HepG2 (cell line): ENCODE data around the gene NCDN. TPM values are rescaled to one million over a fixed set of nuclear protein-coding genes. Genes with fewer than 3 reads are reported as not detected.

ENCODE experiments used
- HOXA3 ChIP-seq: sonication (generic); formaldehyde crosslinking; IDR thresholded peaks from 2 replicates; pipeline ENCODE4 v1.5.0; 2020; ENCODE audit warnings: missing genetic modification reagents
- HOXA7 ChIP-seq: sonication (generic); formaldehyde crosslinking; IDR thresholded peaks from 2 replicates; pipeline ENCODE4 v1.8.1; 2022; ENCODE audit warnings: mild to moderate bottlenecking, missing genetic modification reagents, moderate library complexity
- NCOA2 ChIP-seq: sonication (generic); formaldehyde crosslinking; IDR thresholded peaks from 2 replicates; pipeline ENCODE4 v1.8.0; 2022; ENCODE audit warnings: inconsistent platforms
- SIN3A ChIP-seq: IDR thresholded peaks from 2 replicates; pipeline ENCODE4 v1.6.1; 2011; ENCODE audit warnings: low read depth, mild to moderate bottlenecking, control low read depth, low read length, borderline replicate concordance
- TBL1XR1 ChIP-seq: fragments of 150-350 bp; IDR thresholded peaks from 2 replicates; pipeline ENCODE4 v1.6.1; 2014; ENCODE audit warnings: borderline replicate concordance, low read length; ENCODE audit not compliant: partially characterized antibody
- TMF1 ChIP-seq: sonication (generic); formaldehyde crosslinking; IDR thresholded peaks from 2 replicates; pipeline ENCODE4 v1.8.1; 2022; ENCODE audit warnings: low read depth, missing genetic modification reagents
- ZNF709 ChIP-seq: sonication (generic); formaldehyde crosslinking; IDR thresholded peaks from 2 replicates; pipeline ENCODE4 v1.5.0; 2020; ENCODE audit warnings: mild to moderate bottlenecking, missing genetic modification reagents
- ZNF883 ChIP-seq: sonication (generic); formaldehyde crosslinking; IDR thresholded peaks from 2 replicates; pipeline ENCODE4 v1.5.1; 2020; ENCODE audit warnings: mild to moderate bottlenecking, missing genetic modification reagents; ENCODE audit errors: not compliant biosample characterization
- ZSCAN21 ChIP-seq: sonication (generic); formaldehyde crosslinking; IDR thresholded peaks from 2 replicates; pipeline ENCODE4 v1.8.0; 2022; ENCODE audit warnings: mild to moderate bottlenecking, missing genetic modification reagents, moderate library complexity, borderline replicate concordance
- polyA plus RNA-seq, 8 experiments: library from polyadenylated mRNA; depleted of rRNA in 3 of 8; stranded (reverse) in 7 of 8; unstranded in 1 of 8; fragments of >200 nt; fragmentation: Illumina TruSeq in 4 of 8; extraction: Trizol in 4 of 8; gene quantifications; 2 replicates each; pipeline versions ENCODE4 v1.2.1 to v1.2.3, GENCODE V29; 2011 to 2016; ENCODE audit warnings: low read depth in 4 of 8, missing spikeins in 1 of 8, mixed read lengths in 1 of 8; ENCODE audit not compliant: insufficient read depth in 1 of 8
- total RNA-seq, 5 experiments: library from RNA; depleted of rRNA; stranded (reverse); fragments of >200 nt; fragmentation: Illumina TruSeq; extraction: Trizol; gene quantifications; 2 replicates each; pipeline ENCODE4 v1.2.3, GENCODE V29; 2016; ENCODE audit warnings: low read depth in 1 of 5
- TF ChIP-seq, protein P1 (sequence below): sonication (generic); formaldehyde crosslinking; IDR thresholded peaks from 2 replicates; pipeline ENCODE4 v1.5.1; 2020; ENCODE audit warnings: mild to moderate bottlenecking, missing genetic modification reagents
- TF ChIP-seq, protein P2 (sequence below): sonication (generic); formaldehyde crosslinking; IDR thresholded peaks from 2 replicates; pipeline ENCODE4 v1.4.0; 2020; ENCODE audit warnings: mild to moderate bottlenecking, missing genetic modification reagents
- TF ChIP-seq, protein P3 (sequence below): sonication (generic); formaldehyde crosslinking; IDR thresholded peaks from 2 replicates; pipeline ENCODE4; 2020; ENCODE audit warnings: missing genetic modification reagents, mild to moderate bottlenecking, borderline replicate concordance
- TF ChIP-seq, protein P4 (sequence below): sonication (generic); formaldehyde crosslinking; IDR thresholded peaks from 2 replicates; pipeline ENCODE4 v1.5.0; 2020; ENCODE audit warnings: mild to moderate bottlenecking, missing genetic modification reagents
- TF ChIP-seq, protein P5 (sequence below): sonication (generic); formaldehyde crosslinking; IDR thresholded peaks from 2 replicates; pipeline ENCODE4 v1.4.0; 2020; ENCODE audit warnings: missing genetic modification reagents, borderline replicate concordance

The NCDN gene
- total and polyA plus RNA-seq, 2 of the 13 experiments (the other 11 are each of a cell fraction or from before 2014, with no cell fraction given): 6.6 to 9.3 TPM

DNA sequence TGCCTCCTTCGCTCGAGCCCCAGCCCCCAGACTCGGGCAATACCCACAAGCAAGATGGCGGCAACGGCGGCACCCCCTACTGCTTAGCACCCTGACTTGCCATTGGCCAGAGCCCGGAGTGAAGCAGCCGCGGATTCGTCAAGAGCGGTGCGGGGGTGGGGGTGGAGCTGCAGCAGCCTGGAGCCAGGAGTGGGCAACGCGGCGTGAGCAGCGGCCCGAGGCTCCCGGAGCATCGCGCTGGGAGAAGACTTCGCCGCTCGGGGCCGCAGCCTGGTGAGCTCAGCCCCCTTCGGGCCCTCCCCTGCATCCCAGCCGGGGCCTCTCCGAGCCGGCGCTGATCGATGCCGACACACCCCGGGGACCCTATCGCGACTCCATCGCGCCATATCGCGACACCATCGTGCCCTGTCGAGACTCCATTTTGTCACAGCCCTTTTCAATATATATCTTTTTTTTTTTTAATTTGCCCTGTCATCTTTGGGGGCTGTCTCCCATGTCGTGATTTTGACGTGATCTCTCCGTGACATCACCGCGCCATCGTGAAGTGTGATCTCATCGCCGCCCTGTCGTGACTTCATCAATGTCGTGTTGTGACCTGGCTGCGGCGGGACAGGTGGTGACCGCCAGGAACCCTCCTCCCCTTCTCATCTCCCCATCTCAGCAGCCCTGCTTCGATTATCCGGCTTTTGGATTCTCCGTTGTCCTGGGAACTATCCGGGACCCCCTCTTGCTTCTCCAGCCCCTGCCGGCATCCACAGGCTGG is at the start of gene NCDN (continued):
- TF ChIP-seq HOXA3: peak; percentile 97
- TF ChIP-seq NCOA2 (CRISPR knock-in tag): no peak; the same call in 1 of the 2 replicates
- TF ChIP-seq ZNF709 (CRISPR knock-in tag): peak; percentile 79; the same call in 1 of the 2 replicates
- no peak for TF ChIP-seq HOXA7 (CRISPR knock-in tag)
- peak; percentile 59; the same call in 1 of the 2 replicates for TF ChIP-seq ZSCAN21 (CRISPR knock-in tag)
- TF ChIP-seq TBL1XR1: no peak
- peak; percentile 21; the same call in 1 of the 2 replicates for TF ChIP-seq TMF1
- TF ChIP-seq, protein P1, sequence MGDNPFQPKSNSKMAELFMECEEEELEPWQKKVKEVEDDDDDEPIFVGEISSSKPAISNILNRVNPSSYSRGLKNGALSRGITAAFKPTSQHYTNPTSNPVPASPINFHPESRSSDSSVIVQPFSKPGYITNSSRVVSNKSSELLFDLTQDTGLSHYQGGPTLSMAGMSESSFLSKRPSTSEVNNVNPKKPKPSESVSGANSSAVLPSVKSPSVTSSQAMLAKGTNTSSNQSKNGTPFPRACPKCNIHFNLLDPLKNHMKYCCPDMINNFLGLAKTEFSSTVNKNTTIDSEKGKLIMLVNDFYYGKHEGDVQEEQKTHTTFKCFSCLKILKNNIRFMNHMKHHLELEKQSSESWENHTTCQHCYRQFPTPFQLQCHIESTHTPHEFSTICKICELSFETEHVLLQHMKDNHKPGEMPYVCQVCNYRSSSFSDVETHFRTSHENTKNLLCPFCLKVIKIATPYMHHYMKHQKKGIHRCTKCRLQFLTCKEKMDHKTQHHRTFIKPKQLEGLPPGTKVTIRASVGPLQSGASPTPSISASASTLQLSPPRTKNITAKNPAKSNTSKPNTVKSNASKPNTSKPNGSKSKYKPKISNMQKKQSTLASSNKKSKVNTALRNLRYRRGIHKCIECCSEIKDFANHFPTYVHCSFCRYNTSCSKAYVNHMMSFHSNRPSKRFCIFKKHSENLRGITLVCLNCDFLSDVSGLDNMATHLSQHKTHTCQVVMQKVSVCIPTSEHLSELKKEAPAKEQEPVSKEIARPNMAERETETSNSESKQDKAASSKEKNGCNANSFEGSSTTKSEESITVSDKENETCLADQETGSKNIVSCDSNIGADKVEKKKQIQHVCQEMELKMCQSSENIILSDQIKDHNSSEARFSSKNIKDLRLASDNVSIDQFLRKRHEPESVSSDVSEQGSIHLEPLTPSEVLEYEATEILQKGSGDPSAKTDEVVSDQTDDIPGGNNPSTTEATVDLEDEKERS (CRISPR knock-in tag): peak; percentile 64; the same call in 1 of the 2 replicates
- TF ChIP-seq, protein P2, sequence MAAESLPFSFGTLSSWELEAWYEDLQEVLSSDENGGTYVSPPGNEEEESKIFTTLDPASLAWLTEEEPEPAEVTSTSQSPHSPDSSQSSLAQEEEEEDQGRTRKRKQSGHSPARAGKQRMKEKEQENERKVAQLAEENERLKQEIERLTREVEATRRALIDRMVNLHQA (CRISPR knock-in tag): no peak
- TF ChIP-seq, protein P3, sequence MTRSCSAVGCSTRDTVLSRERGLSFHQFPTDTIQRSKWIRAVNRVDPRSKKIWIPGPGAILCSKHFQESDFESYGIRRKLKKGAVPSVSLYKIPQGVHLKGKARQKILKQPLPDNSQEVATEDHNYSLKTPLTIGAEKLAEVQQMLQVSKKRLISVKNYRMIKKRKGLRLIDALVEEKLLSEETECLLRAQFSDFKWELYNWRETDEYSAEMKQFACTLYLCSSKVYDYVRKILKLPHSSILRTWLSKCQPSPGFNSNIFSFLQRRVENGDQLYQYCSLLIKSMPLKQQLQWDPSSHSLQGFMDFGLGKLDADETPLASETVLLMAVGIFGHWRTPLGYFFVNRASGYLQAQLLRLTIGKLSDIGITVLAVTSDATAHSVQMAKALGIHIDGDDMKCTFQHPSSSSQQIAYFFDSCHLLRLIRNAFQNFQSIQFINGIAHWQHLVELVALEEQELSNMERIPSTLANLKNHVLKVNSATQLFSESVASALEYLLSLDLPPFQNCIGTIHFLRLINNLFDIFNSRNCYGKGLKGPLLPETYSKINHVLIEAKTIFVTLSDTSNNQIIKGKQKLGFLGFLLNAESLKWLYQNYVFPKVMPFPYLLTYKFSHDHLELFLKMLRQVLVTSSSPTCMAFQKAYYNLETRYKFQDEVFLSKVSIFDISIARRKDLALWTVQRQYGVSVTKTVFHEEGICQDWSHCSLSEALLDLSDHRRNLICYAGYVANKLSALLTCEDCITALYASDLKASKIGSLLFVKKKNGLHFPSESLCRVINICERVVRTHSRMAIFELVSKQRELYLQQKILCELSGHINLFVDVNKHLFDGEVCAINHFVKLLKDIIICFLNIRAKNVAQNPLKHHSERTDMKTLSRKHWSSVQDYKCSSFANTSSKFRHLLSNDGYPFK: peak; percentile 87
- TF ChIP-seq SIN3A: no peak
- TF ChIP-seq, protein P4, sequence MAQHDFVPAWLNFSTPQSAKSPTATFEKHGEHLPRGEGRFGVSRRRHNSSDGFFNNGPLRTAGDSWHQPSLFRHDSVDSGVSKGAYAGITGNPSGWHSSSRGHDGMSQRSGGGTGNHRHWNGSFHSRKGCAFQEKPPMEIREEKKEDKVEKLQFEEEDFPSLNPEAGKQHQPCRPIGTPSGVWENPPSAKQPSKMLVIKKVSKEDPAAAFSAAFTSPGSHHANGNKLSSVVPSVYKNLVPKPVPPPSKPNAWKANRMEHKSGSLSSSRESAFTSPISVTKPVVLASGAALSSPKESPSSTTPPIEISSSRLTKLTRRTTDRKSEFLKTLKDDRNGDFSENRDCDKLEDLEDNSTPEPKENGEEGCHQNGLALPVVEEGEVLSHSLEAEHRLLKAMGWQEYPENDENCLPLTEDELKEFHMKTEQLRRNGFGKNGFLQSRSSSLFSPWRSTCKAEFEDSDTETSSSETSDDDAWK (CRISPR knock-in tag): no peak
- TF ChIP-seq, protein P5, sequence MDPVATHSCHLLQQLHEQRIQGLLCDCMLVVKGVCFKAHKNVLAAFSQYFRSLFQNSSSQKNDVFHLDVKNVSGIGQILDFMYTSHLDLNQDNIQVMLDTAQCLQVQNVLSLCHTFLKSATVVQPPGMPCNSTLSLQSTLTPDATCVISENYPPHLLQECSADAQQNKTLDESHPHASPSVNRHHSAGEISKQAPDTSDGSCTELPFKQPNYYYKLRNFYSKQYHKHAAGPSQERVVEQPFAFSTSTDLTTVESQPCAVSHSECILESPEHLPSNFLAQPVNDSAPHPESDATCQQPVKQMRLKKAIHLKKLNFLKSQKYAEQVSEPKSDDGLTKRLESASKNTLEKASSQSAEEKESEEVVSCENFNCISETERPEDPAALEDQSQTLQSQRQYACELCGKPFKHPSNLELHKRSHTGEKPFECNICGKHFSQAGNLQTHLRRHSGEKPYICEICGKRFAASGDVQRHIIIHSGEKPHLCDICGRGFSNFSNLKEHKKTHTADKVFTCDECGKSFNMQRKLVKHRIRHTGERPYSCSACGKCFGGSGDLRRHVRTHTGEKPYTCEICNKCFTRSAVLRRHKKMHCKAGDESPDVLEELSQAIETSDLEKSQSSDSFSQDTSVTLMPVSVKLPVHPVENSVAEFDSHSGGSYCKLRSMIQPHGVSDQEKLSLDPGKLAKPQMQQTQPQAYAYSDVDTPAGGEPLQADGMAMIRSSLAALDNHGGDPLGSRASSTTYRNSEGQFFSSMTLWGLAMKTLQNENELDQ: no peak
- TF ChIP-seq ZNF883: no peak
